HepG2 (cell line): ENCODE data around the gene LMF2.

Source experiments
- CREM ChIP-seq, 2 experiments: sonication (generic) in 1 of 2; formaldehyde crosslinking in 1 of 2; IDR thresholded peaks; 2 replicates each; pipeline versions ENCODE4 v1.4.0 to v1.6.1; 2016 to 2020; ENCODE audit warnings: antibody characterized with exemption in 1 of 2, mild to moderate bottlenecking in 1 of 2, missing genetic modification reagents in 1 of 2
- EZH2 ChIP-seq: conservative IDR thresholded peaks from 2 replicates; pipeline ENCODE4 v1.6.1; 2012; ENCODE audit warnings: mild to moderate bottlenecking, low read depth, low read length, moderate library complexity
- NR2C2 ChIP-seq: sonication (generic); formaldehyde crosslinking; IDR thresholded peaks from 2 replicates; pipeline ENCODE4 v1.4.0; 2020; ENCODE audit warnings: missing genetic modification reagents, mild to moderate bottlenecking, moderate library complexity, borderline replicate concordance
- POLR2A ChIP-seq, 2 experiments: IDR thresholded peaks; 2 replicates each; pipeline ENCODE4 v1.6.1; 2011; ENCODE audit warnings: low read depth in 2 of 2, low read length in 2 of 2, mild to moderate bottlenecking in 1 of 2, moderate library complexity in 1 of 2; ENCODE audit not compliant: insufficient read depth in 1 of 2

DNA sequence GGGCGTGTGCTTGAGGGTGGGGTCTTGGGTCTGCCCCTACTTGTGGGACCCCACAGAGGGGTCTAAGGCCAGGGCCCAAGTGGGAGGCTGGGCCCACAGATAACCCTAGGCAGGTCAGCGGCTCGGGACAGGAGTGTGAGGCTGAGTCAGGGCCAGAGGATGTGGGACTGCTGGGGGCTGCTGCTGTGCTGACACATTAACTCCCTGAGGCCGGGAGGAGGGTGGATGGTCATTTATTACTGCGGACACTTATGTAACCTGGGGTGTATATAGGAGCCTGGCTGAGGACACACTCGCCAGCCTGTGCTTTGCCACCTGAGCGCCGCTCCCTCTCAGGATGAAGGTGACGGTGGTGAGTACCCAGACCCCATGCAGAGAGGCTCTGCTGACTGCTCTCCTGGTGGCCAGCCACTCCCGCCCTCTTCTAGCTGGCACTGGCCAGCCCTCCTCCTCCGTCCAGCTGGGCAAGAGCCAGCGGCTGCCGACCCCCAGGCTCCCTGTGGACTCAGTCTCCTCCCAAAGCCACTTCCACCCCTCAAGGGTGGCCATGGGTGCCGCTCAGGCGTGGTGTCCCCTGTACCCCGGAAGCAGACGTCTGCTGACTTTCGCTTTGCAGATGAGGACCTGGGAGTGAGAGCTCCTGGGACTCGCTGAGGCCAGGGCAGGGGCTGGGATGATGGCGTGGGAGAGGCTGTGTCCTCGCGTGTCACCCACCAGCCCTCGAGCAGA is 20.8 kb downstream of the LMF2 start, which contains the start of gene MIOX:
- TF ChIP-seq CREM (IDR thresholded peaks at IDR 0.05) = no peak
- no peak for TF ChIP-seq CREM (CRISPR knock-in tag; IDR thresholded peaks at IDR 0.05)
- TF ChIP-seq EZH2 = no peak
- TF ChIP-seq POLR2A (IDR thresholded peaks at IDR 0.05; ENCODE audit: insufficient read depth in 1 of 2, low read depth in 2 of 2, low read length in 2 of 2) = peak; percentile 23 to 39; a peak in 1 of 4 replicates
- peak; percentile 94 for TF ChIP-seq NR2C2 (CRISPR knock-in tag)
